ACC112 (cell line): ENCODE data around the gene PSMD13.
"Not testable (repeated sequence)": the region's sequence is repeated elsewhere in the genome, so short reads cannot be mapped to it uniquely, and the experiment has no call there.

Source experiments
- H2AFZ ChIP-seq: fragments of 200-600 bp; sonication (generic); one replicate; pipeline ENCODE4 v1.6.0; 2017; ENCODE audit warnings: antibody characterized with exemption, low read length; ENCODE audit not compliant: unreplicated experiment
- H3K27ac ChIP-seq: fragments of 200-600 bp; sonication (generic); 2 replicates; pipeline ENCODE4 v1.5.1; 2014; ENCODE audit warnings: low read depth, mild to moderate bottlenecking, antibody characterized with exemption, low read length, moderate library complexity
- H3K27me3 ChIP-seq: fragments of 200-600 bp; sonication (generic); 2 replicates; pipeline ENCODE4 v1.6.1; 2014; ENCODE audit warnings: mild to moderate bottlenecking, antibody characterized with exemption, low read length, moderate library complexity, mixed read lengths; ENCODE audit not compliant: insufficient read depth
- H3K36me3 ChIP-seq: fragments of 200-600 bp; sonication (generic); 2 replicates; pipeline ENCODE4 v1.6.1; 2016; ENCODE audit warnings: mild to moderate bottlenecking, antibody characterized with exemption, low read length, moderate library complexity, mixed read lengths; ENCODE audit not compliant: insufficient read depth
- H3K4me1 ChIP-seq: fragments of 200-600 bp; sonication (generic); one replicate; pipeline ENCODE4 v1.6.1; 2016; ENCODE audit warnings: low read length, mixed read lengths; ENCODE audit not compliant: insufficient read depth, unreplicated experiment, control insufficient read depth
- H3K4me3 ChIP-seq: fragments of 200-600 bp; sonication (generic); 2 replicates; pipeline ENCODE4 v1.5.1; 2014; ENCODE audit warnings: mild to moderate bottlenecking, low read depth, low read length
- H3K79me2 ChIP-seq: fragments of 200-600 bp; sonication (generic); one replicate; pipeline ENCODE4 v1.6.0; 2016; ENCODE audit warnings: low read length; ENCODE audit not compliant: control insufficient read depth, unreplicated experiment, insufficient read depth

The PSMD13 gene

DNA sequence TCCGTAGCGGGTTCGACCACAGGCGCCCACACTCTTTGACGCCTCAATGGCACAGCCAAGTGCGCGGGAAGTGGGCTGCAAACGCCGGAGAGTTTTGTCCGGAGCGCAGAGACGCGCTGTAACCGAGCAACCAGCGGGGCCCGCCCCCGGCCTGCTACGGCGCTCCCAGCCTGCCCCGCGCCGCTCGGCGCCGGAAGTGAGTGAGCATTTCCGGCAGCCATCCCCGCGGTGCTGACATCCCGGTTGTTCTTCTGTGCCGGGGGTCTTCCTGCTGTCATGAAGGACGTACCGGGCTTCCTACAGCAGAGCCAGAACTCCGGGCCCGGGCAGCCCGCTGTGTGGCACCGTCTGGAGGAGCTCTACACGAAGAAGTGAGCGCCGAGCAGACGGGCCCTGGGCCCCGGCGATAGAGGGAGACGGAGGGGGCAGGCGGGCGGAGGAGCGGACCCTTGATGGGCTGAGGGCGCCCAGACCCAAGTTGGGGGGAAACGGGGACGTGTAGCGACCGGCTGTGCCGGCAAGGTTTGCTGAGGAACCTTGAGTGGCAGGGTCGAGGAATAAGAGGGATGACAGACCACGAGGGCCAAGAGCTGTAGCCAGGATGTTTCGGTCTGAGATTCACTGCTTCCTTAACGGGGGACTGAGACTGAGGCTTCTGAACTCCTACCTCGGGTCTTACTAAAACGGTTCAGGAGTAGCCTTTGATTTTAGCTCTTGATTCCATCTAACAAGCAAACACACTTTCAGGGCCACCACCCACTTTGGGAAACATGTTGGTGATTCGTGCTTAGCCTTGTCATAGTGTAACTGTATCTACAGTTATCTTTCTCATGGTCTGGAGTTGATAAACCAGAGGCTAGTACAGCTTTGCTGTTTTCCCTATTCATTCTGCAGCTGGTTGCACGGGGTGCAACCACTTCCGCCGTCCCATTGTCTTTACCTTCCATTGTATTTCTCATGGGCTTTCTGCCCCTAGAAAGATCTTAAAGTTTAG lies at the start of gene PSMD13:
Gene PSMD13 (plus strand): TSS at position 203 of the 994 bp plus-strand sequence. CDS start 74 bp downstream, at position 277.
- peak within 1 kb of the TSS; percentile 96 for H2AFZ ChIP-seq
- peak within 1 kb of the TSS; percentile 92 for H3K27ac ChIP-seq
- peaks cover 56% of the 10 kb centered on the region for H3K79me2 ChIP-seq

GRCh38 chr11:189200-189783 lies 47.5 kb upstream of the PSMD13 start:
- H3K27ac ChIP-seq, H3K27me3 ChIP-seq, H2AFZ ChIP-seq, H3K79me2 ChIP-seq, H3K36me3 ChIP-seq, H3K4me3 ChIP-seq, H3K4me1 ChIP-seq: not testable (repeated sequence)

More for the DNA sequence above, at the start of gene PSMD13:
- Histone ChIP-seq H3K4me3 (peak within 1 kb of the TSS; percentile 92), H3K36me3 (0 out of 2 replicates have a peak, but pooled peaks cover 5% of the 10 kb centered on the region), H3K4me1 (peaks cover 13% of the 10 kb centered on the region), H3K27me3 (no peaks in the 10 kb centered on the region)

GRCh38 chr11:189843-190311 lies 46.9 kb upstream of the PSMD13 start:
- not testable (repeated sequence) for H3K27ac ChIP-seq, H3K79me2 ChIP-seq, H3K4me3 ChIP-seq, H3K4me1 ChIP-seq, H2AFZ ChIP-seq, H3K27me3 ChIP-seq, H3K36me3 ChIP-seq

DNA sequence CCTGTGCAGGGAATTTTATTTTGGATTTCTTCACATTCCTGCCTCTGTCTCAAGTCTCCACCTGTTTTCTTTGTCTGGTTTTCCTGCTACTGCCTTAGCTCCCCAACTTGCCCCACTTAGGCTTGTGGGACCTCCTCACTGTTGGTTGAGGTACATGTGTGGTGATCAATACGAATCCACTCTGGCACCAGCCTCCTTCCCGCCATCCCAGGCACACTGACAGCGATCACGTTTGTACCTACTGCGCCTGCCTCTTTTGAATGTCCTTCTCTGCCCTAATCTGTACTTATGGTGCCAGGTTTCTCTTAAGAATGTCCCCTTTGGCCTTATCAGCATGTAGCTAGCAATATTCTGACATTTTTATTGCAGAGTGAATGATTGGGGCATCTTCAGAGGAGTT lies 46.2 kb upstream of the PSMD13 start:
- H3K27me3 ChIP-seq, H3K27ac ChIP-seq, H2AFZ ChIP-seq, H3K36me3 ChIP-seq, H3K79me2 ChIP-seq, H3K4me1 ChIP-seq, H3K4me3 ChIP-seq: not testable (repeated sequence)

GRCh38 chr11:191490-192478 lies 45.0 kb upstream of the PSMD13 start:
- not testable (repeated sequence) for H3K4me1 ChIP-seq, H3K36me3 ChIP-seq, H3K79me2 ChIP-seq, H3K27ac ChIP-seq, H3K27me3 ChIP-seq, H3K4me3 ChIP-seq, H2AFZ ChIP-seq

- not testable (repeated sequence) for H3K27ac ChIP-seq, H3K27me3 ChIP-seq, H3K4me3 ChIP-seq, H2AFZ ChIP-seq, H3K79me2 ChIP-seq, H3K4me1 ChIP-seq, H3K36me3 ChIP-seq
Observed at GRCh38 chr11:192674-193128, 44.1 kb upstream of the PSMD13 start, which contains the start of gene SCGB1C1. SCGB1C1 (plus strand) TSS chr11:193078; CDS start chr11:193100, 22 bp downstream.

DNA sequence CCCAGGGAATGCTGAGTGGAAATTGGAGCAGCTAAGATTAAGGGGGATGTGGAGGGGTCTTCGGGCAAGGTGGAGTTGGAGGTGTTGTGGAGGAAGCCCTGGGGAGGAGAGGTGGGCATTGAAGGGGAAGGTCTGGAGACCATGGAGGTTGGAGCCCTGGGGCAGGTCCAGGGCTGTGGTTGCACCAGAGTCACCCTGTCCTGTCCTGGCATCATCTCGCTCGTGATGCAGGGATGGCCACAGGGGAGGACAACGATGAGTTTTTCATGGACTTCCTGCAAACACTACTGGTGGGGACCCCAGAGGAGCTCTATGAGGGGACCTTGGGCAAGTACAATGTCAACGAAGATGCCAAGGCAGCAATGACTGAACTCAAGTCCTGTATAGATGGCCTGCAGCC lies 43.3 kb upstream of the PSMD13 start:
- not testable (repeated sequence) for H3K79me2 ChIP-seq, H3K27me3 ChIP-seq, H3K4me1 ChIP-seq, H2AFZ ChIP-seq, H3K27ac ChIP-seq, H3K36me3 ChIP-seq, H3K4me3 ChIP-seq

GRCh38 chr11:196786-197731 lies 39.7 kb upstream of the PSMD13 start:
- Histone ChIP-seq H3K27me3 (no peaks in the 10 kb centered on the region), H3K79me2 (no peaks in the 10 kb centered on the region), H2AFZ (no peak overlapping the region), H3K4me1 (no peaks in the 10 kb centered on the region), H3K27ac (no peak overlapping the region), H3K4me3 (no peak overlapping the region), H3K36me3 (no peaks in the 10 kb centered on the region)

DNA sequence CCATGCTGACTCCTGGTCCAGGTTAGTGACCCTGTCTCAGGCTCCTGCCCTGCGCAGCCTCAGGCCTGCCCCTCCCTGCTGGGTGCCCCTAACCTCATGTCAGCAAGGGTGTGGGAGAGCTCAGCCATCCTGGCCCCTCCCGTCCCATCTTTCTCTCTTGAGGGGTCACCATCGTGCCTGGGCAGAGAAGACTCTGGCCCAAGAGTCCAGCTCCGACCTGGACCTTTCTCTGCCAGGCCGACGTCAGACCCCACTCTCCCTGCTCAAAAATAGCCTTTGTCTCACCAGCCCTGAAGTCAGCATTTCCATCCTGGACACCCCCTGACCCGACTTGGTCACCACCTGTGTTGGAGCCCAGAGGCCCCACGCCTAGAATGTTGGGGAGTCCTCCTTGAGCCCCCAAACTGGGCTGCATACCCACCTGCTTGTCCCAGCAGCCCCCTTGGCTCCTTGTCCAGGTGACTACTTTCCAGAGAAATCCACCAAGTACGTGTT lies 39.0 kb upstream of the PSMD13 start:
- no peak overlapping the region for H3K4me3 ChIP-seq
- H3K79me2 ChIP-seq, result no peaks in the 10 kb centered on the region
- H3K4me1 ChIP-seq, result no peaks in the 10 kb centered on the region
- no peak overlapping the region for H2AFZ ChIP-seq
- no peaks in the 10 kb centered on the region for H3K36me3 ChIP-seq
- no peaks in the 10 kb centered on the region for H3K27me3 ChIP-seq
- H3K27ac ChIP-seq, result no peak overlapping the region
